HepG2 (cell line): ENCODE data around the gene CLEC14A. TPM values are rescaled to one million over a fixed set of nuclear protein-coding genes. Genes with fewer than 3 reads are reported as not detected.

Experiments
- CSRNP2 ChIP-seq: sonication (generic); formaldehyde crosslinking; conservative IDR thresholded peaks from 2 replicates; pipeline ENCODE4 v1.8.0; 2022; ENCODE audit warnings: low read depth, missing genetic modification reagents
- DPF2 ChIP-seq: sonication (generic); formaldehyde crosslinking; IDR thresholded peaks from 2 replicates; pipeline ENCODE4 v1.4.0; 2020; ENCODE audit warnings: mild to moderate bottlenecking, low read depth, missing genetic modification reagents, borderline replicate concordance
- DR1 ChIP-seq: sonication (generic); formaldehyde crosslinking; IDR thresholded peaks from 2 replicates; pipeline ENCODE4 v1.8.0; 2021; ENCODE audit warnings: mild to moderate bottlenecking, missing genetic modification reagents, inconsistent platforms
- EEA1 ChIP-seq: sonication (generic); formaldehyde crosslinking; IDR thresholded peaks from 2 replicates; pipeline ENCODE4 v1.5.1; 2020; ENCODE audit warnings: mild to moderate bottlenecking, missing genetic modification reagents, borderline replicate concordance
- EED ChIP-seq: sonication (generic); formaldehyde crosslinking; IDR thresholded peaks from 2 replicates; pipeline ENCODE4 v1.5.0; 2020; ENCODE audit warnings: mild to moderate bottlenecking, missing genetic modification reagents
- FOXM1 ChIP-seq: sonication (generic); formaldehyde crosslinking; IDR thresholded peaks from 2 replicates; pipeline ENCODE4 v1.5.0; 2020; ENCODE audit warnings: missing genetic modification reagents
- HNF4G ChIP-seq, 2 experiments: sonication (generic) in 1 of 2; formaldehyde crosslinking in 1 of 2; IDR thresholded peaks; 2 replicates each; pipeline versions ENCODE4 v1.4.0 to v1.6.1; 2011 to 2020; ENCODE audit warnings: borderline replicate concordance in 2 of 2, low read depth in 2 of 2, mild to moderate bottlenecking in 2 of 2, low read length in 1 of 2, missing genetic modification reagents in 1 of 2, moderate library complexity in 1 of 2
- HOMEZ ChIP-seq: IDR thresholded peaks from 2 replicates; pipeline ENCODE4 v1.6.1; 2016; ENCODE audit warnings: low read depth
- KDM6A ChIP-seq: IDR thresholded peaks from 2 replicates; pipeline ENCODE4 v1.6.1; 2016; ENCODE audit warnings: low read depth
- PHF20 ChIP-seq: sonication (generic); formaldehyde crosslinking; IDR thresholded peaks from 2 replicates; pipeline ENCODE4 v1.5.0; 2020; ENCODE audit warnings: mild to moderate bottlenecking, missing genetic modification reagents
- PITX1 ChIP-seq: sonication (generic); formaldehyde crosslinking; IDR thresholded peaks from 2 replicates; pipeline ENCODE4 v1.5.1; 2020; ENCODE audit warnings: mild to moderate bottlenecking, missing genetic modification reagents
- SOX13 ChIP-seq, 3 experiments: fragments of 450-650 bp in 1 of 3; sonication (generic) in 1 of 3; formaldehyde crosslinking in 1 of 3; IDR thresholded peaks in 2 of 3; conservative IDR thresholded peaks in 1 of 3; 2 replicates each; pipeline versions ENCODE4 v1.5.0 to v1.6.1; 2016 to 2020; ENCODE audit warnings: antibody characterized with exemption in 1 of 3, mild to moderate bottlenecking in 1 of 3, missing compliant biosample characterization in 1 of 3, missing genetic modification reagents in 1 of 3, moderate library complexity in 1 of 3
- SRSF1 ChIP-seq: fragments of 200-400 bp; formaldehyde crosslinking; optimal IDR thresholded peaks from 2 replicates; pipeline ENCODE3; 2017; ENCODE audit warnings: mild to moderate bottlenecking, low read depth, low read length, moderate library complexity
- ZNF263 ChIP-seq: sonication (generic); formaldehyde crosslinking; IDR thresholded peaks from 2 replicates; pipeline ENCODE4 v1.4.0; 2020; ENCODE audit warnings: missing genetic modification reagents
- ZNF530 ChIP-seq: sonication (generic); formaldehyde crosslinking; IDR thresholded peaks from 2 replicates; pipeline ENCODE4 v1.5.0; 2020; ENCODE audit warnings: low read depth, mild to moderate bottlenecking, missing genetic modification reagents
- ZNF781 ChIP-seq: sonication (generic); formaldehyde crosslinking; IDR thresholded peaks from 2 replicates; pipeline ENCODE4 v1.5.1; 2020; ENCODE audit warnings: borderline replicate concordance, mild to moderate bottlenecking, missing genetic modification reagents; ENCODE audit errors: not compliant biosample characterization
- polyA plus RNA-seq, 8 experiments: library from polyadenylated mRNA; depleted of rRNA in 3 of 8; stranded (reverse) in 7 of 8; unstranded in 1 of 8; fragments of >200 nt; fragmentation: Illumina TruSeq in 4 of 8; extraction: Trizol in 4 of 8; gene quantifications; 2 replicates each; pipeline versions ENCODE4 v1.2.1 to v1.2.3, GENCODE V29; 2011 to 2016; ENCODE audit warnings: low read depth in 4 of 8, missing spikeins in 1 of 8, mixed read lengths in 1 of 8; ENCODE audit not compliant: insufficient read depth in 1 of 8
- total RNA-seq, 5 experiments: library from RNA; depleted of rRNA; stranded (reverse); fragments of >200 nt; fragmentation: Illumina TruSeq; extraction: Trizol; gene quantifications; 2 replicates each; pipeline ENCODE4 v1.2.3, GENCODE V29; 2016; ENCODE audit warnings: low read depth in 1 of 5
- TF ChIP-seq, protein P1 (sequence below): sonication (generic); formaldehyde crosslinking; IDR thresholded peaks from 2 replicates; pipeline ENCODE4 v1.5.0; 2020; ENCODE audit warnings: mild to moderate bottlenecking, missing genetic modification reagents, borderline replicate concordance
- TF ChIP-seq, protein P2 (sequence below): sonication (generic); formaldehyde crosslinking; IDR thresholded peaks from 2 replicates; pipeline ENCODE4 v1.4.0; 2020; ENCODE audit warnings: missing genetic modification reagents, borderline replicate concordance

Gene CLEC14A
- total and polyA plus RNA-seq, 2 of the 13 experiments (the other 11 are each of a cell fraction or from before 2014, with no cell fraction given), result not detected

- 0 out of 2 replicates have a peak, but pooled peaks have one; percentile 14 for TF ChIP-seq PHF20 (CRISPR knock-in tag)
- peak; percentile 71 for TF ChIP-seq ZNF781 (CRISPR knock-in tag)
- no peak for TF ChIP-seq HNF4G (IDR thresholded peaks at IDR 0.05; ENCODE audit: borderline replicate concordance, low read depth, low read length)
- no peak for TF ChIP-seq HNF4G (CRISPR knock-in tag; IDR thresholded peaks at IDR 0.05; ENCODE audit: borderline replicate concordance, low read depth)
- no peak for TF ChIP-seq SOX13 (IDR thresholded peaks at IDR 0.05)
- no peak for TF ChIP-seq SOX13 (CRISPR knock-in tag; conservative IDR thresholded peaks at IDR 0.05 in 1 of 2, IDR thresholded peaks at IDR 0.05 in 1 of 2)
- no peak for TF ChIP-seq ZNF530
- TF ChIP-seq EED (CRISPR knock-in tag), result peak; percentile 54; the same call in 1 of the 2 replicates
- TF ChIP-seq, protein P1, sequence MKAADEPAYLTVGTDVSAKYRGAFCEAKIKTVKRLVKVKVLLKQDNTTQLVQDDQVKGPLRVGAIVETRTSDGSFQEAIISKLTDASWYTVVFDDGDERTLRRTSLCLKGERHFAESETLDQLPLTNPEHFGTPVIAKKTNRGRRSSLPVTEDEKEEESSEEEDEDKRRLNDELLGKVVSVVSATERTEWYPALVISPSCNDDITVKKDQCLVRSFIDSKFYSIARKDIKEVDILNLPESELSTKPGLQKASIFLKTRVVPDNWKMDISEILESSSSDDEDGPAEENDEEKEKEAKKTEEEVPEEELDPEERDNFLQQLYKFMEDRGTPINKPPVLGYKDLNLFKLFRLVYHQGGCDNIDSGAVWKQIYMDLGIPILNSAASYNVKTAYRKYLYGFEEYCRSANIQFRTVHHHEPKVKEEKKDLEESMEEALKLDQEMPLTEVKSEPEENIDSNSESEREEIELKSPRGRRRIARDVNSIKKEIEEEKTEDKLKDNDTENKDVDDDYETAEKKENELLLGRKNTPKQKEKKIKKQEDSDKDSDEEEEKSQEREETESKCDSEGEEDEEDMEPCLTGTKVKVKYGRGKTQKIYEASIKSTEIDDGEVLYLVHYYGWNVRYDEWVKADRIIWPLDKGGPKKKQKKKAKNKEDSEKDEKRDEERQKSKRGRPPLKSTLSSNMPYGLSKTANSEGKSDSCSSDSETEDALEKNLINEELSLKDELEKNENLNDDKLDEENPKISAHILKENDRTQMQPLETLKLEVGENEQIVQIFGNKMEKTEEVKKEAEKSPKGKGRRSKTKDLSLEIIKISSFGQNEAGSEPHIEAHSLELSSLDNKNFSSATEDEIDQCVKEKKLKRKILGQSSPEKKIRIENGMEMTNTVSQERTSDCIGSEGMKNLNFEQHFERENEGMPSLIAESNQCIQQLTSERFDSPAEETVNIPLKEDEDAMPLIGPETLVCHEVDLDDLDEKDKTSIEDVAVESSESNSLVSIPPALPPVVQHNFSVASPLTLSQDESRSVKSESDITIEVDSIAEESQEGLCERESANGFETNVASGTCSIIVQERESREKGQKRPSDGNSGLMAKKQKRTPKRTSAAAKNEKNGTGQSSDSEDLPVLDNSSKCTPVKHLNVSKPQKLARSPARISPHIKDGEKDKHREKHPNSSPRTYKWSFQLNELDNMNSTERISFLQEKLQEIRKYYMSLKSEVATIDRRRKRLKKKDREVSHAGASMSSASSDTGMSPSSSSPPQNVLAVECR (CRISPR knock-in tag), result no peak; the same call in 1 of the 2 replicates
- no peak for TF ChIP-seq FOXM1 (CRISPR knock-in tag)
- no peak for TF ChIP-seq CSRNP2 (CRISPR knock-in tag)
- TF ChIP-seq DPF2 (CRISPR knock-in tag), result no peak
- no peak for TF ChIP-seq DR1 (CRISPR knock-in tag)
- TF ChIP-seq KDM6A (CRISPR knock-in tag), result no peak
- TF ChIP-seq SRSF1, result peak; percentile 41
- TF ChIP-seq, protein P2, sequence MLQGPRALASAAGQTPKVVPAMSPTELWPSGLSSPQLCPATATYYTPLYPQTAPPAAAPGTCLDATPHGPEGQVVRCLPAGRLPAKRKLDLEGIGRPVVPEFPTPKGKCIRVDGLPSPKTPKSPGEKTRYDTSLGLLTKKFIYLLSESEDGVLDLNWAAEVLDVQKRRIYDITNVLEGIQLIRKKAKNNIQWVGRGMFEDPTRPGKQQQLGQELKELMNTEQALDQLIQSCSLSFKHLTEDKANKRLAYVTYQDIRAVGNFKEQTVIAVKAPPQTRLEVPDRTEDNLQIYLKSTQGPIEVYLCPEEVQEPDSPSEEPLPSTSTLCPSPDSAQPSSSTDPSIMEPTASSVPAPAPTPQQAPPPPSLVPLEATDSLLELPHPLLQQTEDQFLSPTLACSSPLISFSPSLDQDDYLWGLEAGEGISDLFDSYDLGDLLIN, result peak; percentile 36; the same call in 1 of the 2 replicates
- peak; percentile 20; the same call in 1 of the 2 replicates for TF ChIP-seq PITX1
- TF ChIP-seq HOMEZ, result no peak
- 0 out of 2 replicates have a peak, but pooled peaks have one; percentile 31 for TF ChIP-seq EEA1 (CRISPR knock-in tag)
- 0 out of 2 replicates have a peak, but pooled peaks have one; percentile 20 for TF ChIP-seq ZNF263 (CRISPR knock-in tag)
These were observed 47.9 kb downstream of the CLEC14A start, which contains the start of gene SSTR1 (continued) for GRCh38 chr14:38207736-38208617.
